SKM-1 (cell line): Measurements from ENCODE around the gene GTF3C5.
"Not testable (repeated sequence)": the region's sequence is repeated elsewhere in the genome, so short reads cannot be mapped to it uniquely, and the experiment has no call there.

Source experiments
- DNase-seq: peaks from one replicate; lab custom pipeline; 2025; ENCODE audit not compliant: unreplicated experiment; lab: John Stamatoyannopoulos, UW

Gene GTF3C5

DNA sequence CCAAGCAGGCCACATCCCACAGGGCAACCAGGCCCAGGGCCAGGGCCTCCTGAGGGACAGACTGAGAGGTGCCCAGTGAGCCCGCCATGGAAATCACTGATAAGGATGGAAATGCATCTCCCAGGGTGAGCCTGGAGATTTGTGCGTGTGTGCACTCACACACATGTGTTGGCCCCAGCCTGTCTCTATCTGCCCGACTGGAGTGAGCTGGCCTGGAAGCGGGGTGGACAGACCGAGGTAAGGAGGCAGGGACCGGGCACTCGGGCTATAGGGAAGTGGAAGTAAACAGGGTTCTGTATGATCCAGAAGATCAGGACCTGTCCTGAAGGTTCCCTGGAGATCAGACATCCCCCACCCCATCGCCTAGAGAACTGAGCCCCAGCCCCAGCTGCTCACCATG is 34.9 kb upstream of the GTF3C5 start:
- no peak for DNase-seq

DNA sequence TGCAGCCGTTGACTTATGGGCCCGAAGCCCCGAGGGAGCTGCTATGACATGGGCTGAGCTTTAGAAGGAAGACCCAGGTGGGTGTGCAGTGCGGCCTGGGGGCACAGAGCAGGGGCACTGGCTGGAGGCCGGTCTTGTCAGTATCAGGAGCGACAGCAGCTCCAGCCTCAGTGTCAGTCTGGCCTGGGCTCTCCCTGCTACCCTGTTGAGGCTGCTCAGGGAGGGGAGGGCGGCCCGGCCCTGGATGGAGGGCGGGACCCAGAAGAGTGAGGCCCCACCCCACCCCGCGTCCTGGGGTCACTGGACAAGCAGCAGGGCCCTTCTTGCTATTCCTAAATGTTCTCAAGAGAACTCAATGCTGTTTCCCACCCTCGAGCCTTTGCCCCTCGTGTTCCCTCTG is 34.3 kb upstream of the GTF3C5 start:
- no peak for DNase-seq

DNA sequence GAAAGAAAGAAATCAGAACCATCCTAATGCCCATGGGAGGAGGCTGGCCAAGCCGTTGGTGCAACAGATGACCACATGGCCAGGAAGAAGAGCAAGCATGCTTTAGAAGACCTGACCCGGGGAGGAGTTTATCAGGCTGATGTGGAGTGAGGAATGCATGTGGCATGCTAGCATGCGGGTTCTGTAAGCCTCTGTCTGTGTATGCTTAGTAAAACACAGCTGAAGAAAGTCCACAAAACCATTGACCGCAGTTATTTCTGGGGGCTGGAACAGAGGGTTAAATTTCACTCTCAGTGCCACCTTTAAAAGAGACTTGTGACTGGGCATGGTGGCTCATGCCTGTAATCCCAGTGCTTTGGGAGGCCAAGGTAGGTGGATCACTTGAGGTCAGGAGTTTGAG is 33.2 kb upstream of the GTF3C5 start:
- no peak for DNase-seq

DNA sequence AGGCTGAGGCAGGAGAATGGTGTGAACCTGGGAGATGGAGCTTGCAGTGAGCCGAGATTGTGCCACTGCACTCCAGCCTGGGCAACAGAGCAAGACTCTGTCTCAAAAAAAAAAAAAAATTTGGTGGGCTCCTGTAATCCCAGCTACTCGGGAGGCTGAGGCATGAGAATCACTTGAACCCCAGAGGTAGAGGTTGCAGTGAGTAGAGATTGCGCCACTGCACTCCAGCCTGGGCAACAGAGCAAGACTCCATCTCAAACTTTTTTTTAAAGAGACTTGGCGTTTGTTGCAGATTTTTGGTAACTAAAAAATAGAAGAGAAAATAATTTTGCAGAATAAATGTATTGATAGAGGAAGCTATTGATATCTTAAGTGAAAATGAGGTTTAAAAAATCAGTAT is 32.6 kb upstream of the GTF3C5 start:
- DNase-seq, result not testable (repeated sequence)

DNA sequence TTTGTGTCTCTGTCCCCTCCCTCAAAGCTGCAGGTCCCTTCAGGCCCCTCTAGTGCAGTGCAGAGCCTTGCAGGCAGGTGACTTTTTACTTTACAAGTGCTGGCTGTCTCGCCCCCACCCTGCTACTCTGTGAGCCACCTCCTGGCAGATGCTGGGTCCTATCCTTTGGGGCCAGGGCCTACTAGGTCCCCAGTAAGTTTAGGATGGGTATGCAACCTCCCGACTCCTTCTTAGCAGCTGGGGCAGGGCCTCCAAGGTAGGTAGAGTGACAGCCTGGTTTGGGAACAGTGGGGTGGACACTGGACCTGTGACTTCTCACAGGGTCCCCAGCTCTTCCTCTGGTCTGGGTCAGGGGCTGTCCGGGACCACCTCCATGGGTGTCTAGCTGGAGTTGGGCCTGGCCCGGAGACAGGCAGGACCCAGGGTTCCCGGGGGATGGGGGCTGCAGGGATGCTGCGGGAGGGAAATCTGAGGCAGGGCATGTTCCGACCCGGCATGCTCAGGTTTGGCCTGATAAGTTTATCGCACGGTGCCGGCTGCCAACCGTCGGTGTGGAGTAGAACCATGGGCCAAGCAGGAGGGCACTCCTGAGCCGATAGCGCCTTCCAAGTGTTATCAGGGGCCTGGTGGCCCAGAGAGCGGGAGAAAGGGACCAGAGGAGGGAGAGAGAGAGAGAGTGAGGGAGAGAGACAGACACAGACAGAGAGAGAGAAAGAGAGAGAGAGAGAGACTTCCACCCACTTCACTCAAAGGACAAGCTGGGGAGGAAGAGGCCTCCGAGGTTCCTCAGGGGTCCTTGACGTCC is 31.8 kb upstream of the GTF3C5 start:
- DNase-seq, result no peak

DNA sequence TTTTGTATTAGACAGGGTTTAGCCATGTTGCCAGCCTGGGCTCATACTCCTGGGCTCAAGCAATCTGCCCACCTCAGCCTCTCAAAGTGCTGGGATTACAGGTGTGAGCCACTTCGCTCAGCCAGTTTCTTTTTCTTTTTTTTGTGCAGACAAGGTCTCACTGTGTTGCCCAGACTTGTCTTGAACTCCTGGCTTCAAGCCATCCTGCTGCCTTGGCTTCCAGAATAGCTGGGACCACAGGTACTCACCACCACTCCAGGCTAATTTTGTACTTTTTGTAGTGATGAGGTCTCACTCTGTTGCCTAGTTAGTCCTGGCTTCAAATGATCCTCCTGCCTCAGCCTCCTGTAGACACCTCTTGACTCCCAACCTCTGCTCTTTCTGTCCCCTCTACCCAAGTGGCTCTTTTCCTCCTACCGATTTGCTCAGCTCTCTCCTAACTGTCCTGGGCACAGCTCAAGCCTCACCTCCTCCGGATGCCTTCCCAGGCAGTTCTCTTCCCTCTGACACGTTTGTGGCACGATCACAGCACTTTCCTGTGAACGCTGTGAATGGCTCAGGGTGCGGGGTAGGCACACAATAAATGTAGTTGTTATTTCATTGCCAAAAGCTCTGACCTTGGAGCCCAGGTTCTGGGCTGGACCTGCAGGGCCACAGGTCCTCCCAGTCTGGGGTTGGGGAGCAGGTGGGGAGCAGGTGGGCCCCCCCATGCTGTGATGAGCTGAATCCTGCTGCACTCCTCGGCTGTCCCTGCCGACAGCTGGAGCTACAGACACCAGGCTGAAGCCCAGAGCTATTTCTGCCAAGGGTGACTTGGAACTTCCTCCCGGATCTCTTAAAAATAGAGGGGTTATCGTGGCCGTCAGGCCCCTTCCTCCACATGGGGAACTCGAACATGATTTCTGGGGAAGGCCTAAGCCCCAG is 28.4 kb upstream of the GTF3C5 start:
- DNase-seq, result no peak

DNA sequence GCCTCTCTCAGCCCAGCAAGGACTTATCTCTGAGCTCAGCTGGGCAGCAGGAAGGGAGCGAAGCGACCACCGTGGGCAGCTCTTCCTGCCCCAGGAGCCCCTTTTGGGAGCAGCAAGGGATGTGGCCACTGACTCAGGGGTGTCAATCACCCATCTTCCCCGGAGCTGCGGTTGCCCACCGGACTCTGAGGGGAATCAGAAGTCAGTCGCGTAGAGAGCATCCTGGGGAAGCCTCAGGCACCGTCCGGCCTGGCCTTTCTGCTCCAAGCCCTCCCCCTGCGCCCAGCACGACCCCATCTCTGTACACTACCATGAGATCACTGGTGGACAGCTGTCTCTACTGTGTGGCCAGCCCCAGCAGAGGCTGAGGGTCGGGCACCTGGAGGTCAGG is 27.7 kb upstream of the GTF3C5 start:
- DNase-seq, result no peak

DNA sequence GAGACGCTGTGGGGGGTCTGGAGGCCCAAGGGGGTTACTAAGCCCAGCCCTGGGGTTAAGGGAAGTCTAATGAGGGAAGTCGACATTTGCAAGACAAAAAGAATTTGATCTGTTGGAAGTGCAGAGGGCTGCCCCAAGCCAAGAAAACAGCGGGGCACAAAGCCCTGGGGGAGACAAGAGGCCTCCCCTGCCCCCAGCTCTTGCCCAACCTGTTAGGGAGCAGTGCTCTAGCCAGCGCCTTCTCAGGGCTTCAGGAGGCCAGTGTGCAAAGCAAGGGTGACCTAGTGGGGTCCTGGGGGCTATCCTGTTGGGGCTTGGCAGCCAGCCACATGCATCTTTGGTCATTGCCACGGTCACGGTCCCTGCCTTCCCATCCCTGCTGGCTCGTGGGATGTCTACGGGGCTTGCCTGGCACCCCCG is 27.1 kb upstream of the GTF3C5 start:
- DNase-seq, result no peak

DNA sequence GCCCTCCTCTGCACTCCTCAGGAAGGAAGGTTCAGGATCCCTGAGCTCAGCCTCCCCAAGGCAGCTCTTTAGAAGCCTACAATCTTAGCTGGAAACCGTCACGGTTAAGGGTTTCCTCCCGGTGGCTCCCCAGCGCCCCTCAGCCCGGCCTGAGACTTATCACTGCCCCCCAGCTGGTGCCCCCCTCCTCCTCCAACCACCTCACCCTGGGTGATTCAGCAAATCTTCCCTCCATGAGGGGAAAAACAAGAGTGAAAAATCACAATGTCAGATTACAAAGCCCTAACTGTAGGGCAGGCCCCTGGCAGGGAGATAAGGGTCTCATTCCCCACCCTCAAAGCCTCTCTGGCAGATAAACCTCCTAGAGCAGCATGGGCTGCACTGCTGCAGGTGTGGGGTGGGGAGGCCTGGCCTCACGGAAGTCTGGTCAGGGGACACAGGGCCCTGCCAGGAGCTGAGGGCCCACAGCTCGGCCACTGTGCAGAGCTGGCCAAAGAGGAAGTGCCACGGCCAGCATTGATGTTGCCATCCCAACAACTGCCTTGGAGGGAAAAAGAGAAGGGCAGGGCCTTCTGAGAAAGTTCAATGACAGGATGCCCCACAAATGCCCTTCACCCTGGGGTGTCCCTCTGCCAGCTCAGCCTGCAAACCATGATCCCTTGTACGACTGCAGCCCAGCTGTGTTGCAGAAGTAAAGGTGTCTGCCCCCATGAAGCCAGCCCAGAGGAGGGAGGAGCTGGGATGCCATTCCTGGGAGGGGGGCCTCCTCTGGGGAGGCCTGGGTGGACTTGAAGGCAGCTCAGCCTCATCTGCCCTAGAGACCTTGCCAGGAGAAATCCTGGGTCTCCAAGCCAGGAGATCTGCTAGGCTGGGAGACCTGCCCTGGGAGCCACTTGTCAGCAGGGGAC is 26.5 kb upstream of the GTF3C5 start:
- DNase-seq, result peak; percentile 11

DNA sequence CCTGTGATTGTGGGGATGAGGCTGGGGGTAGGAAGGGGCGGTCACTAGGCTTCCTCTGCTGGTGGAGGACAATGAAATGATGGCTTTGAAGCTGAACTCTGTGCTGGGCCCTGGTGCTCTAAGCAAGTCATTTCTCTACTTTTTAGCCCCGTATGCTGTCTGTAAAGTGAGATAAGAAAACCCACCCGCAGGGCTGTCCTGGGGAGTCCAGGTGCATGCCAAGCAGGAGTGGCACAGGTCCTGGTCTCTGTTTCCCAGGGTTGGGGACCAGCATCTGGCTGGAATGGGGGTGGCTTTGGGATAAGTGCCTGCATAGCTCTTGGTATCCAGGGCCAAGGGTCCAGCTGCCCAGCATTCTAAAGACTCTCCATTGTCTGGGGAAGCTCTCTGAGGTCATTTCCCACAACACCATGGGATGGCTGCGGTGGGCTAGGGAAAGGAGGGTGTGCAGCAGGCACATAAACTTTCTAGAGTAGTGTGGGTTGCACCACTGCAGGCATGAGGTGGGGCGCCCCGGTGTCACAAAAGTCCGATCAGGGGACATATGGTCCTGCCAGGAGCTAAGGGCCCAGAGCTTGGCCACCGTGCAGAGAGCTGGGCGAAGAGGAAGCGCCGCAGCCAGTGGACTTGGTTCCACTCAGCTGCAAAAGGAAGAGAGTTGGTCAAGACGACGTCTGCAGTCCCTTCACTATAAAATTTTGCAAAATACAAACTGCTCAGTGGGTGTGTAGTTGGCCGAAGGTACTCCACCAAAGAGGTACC is 25.6 kb upstream of the GTF3C5 start:
- DNase-seq, result no peak

DNA sequence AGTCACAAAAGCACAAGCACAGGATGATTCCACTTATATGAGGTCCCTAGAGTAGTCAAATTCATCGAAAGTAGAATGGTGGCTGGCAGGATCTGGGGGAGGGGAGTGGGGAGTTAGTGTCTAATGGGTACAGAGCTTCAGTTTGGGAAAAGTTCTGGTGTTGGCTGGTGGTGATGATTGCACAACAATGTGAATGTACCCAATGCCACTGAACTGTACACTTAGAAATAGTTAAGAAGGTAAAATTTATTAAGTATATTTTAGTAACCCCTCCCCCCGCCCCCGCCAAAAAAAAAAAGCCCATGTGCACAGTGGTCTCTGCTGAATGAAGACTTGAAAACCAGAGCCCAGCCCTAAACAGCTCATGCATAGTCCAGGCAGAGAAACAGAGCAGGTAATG is 24.8 kb upstream of the GTF3C5 start:
- DNase-seq, result no peak

DNA sequence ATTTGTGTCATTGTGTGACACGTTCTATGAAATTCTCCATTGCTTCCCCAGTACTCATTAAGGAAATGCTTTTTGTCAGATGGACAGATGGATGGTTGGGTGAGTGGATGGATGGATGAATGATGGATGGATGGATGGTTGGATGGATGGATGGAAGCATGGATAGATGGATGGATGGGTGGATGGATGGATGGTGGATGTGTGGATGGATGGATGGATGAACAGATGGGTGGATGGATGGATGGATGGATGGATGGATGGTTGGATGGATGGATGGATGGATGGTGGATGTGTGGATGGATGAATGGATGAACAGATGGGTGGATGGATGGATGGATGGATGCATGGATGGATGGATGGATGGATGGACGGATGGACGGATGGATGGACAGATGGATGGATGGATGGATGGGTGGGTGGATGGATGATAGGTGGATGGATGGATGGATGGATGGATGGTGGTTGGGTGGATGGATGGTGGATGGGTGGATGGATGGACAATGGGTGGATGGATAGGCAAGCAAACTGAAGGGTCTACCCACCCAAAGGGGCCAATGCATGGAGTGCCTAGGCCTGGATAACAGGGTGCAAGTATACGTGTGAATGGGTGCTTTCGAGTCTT is 24.0 kb upstream of the GTF3C5 start:
- no peak for DNase-seq

DNA sequence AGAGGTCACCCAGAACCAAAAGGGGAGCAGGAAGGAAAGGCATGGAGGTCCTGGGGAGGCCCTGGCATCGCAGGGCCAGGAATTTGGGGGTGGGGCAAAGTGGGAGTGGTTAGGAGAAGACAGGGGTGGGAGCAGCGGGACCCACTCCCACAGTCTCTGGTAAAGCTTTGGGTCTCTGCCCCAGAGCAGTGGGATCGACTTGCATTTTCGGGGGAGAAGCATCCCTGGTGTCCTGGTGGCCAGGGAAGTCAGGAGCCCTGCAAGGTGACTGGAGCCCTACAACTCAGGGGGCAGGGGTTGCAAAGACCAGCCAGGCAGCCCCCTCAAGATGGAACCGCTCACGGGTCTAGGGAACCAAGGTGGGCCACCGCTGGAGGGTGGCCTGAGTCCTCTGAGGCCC is 22.4 kb upstream of the GTF3C5 start:
- DNase-seq, result no peak

DNA sequence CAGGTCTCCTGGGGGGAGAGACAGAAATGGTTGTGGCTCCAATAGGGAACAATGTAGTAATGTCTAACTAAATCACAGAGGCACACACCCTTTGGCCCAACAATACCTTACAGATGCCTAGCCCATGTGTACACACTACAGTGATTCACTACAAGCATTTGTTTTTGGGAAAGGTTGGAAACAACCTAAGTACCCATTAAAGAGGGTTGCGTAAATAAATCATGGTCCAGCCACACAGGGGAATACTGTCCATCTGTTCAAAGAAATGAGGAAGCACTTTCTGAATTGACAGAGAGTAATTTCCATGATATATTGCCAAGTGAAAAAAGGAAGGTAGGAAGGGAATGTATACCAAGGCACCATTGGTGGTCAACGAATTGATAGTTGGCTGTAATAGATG is 22.0 kb upstream of the GTF3C5 start:
- no peak for DNase-seq

DNA sequence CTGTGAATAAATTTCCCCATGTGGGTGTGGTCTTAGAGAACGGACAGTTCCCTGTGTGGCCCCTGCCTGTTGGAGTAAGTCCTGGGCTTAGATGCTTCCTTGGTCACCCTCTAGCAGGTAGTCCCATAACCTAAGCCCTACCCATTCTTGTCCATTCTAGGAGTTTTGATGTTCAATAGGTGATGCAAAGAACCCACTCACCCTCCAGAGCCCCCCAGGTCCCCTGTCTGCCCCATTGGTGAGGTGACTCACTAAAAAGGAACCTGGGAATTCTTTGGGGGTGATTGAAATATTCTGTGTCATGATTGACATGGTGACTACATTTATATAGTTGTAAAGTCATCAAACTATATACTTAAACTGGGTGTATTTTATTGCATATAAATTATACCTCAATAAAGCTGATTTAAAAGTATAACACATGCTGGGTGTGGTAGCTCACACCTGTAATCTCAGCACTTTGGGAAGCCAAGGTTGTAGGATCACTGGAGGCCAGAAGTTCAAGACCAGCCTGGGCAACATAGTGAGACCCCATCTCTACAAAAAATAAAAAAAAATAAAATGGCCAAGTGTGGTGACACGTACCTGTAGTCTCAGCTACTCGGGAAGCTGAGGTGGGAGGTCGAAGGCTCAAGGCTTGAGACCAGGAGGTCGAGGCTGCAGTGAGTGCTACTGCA is 20.8 kb upstream of the GTF3C5 start:
- DNase-seq, result no peak

DNA sequence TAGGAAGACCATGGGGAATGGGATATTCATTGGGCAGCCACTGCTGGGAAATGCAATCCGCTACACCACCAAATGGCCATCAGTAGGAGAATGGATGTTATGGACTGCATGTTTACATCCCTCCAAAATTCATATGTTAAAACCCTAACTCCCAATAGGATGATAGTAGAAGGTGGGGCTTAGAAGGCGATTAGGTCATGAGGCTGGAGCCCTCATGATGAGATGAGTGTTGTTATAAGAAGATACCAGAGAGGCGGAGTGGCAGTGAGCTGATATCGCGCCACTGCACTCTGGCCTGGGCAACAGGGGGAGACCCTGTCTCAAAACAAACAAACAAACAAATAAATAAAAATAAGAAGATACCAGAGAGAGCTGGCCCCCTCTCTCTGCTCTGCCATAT is 16.1 kb upstream of the GTF3C5 start:
- DNase-seq, result no peak

DNA sequence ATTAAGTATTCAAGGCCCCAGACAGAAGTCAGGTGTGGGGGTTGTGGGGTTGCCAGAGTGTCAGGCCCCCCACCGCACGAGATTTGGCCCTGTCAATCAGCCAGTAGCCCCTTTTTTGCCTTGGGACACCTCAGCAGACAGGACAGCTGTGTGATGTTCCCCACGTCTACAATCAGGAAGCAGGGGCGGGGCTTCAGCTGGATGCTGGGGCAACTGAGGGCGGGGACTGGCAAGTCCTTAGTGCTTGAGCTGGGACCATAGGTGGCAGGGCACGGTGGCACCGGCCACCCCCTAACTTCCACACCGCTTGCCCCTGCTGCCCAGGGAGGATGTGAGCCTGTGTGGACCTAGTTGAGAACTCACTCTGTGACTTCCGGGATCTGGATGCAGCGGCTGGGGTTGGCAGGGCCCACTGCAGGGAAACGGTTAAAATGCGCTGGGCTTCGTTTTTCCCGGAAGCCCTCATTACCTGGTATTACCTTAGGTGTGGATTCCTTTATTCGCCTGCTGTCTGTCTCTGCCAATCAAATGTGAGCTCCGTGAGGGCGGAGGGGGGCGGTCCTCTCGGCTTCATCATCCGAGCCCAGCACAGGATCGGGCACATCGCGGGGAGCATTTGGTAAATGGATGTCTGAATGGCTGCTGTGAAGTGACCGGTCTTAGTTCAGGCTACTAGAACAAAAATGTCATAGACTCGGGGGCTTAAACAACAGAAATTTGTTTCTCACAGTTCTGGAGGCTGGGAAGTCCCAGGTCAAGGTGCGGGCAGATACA is 7.5 kb upstream of the GTF3C5 start:
- DNase-seq, result no peak

DNA sequence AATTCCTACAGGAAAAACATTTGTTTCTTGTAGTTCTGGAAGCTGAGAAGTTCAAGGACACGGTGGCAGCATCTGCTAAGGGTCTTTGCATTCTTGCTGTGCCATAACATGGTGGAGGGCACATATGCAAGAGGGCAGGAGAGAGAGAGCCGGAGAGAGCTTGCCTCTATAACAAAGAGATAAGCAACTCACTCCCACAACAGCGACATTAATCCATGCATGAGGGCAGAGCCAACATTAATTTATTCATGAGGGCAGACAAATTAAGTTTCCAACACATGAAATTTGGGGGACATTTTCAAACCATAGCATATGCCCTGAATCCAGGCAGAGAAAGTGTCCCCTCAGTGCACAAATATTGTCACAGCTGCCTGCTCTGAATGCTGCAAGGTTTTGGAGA is 4.4 kb upstream of the GTF3C5 start:
- no peak for DNase-seq

DNA sequence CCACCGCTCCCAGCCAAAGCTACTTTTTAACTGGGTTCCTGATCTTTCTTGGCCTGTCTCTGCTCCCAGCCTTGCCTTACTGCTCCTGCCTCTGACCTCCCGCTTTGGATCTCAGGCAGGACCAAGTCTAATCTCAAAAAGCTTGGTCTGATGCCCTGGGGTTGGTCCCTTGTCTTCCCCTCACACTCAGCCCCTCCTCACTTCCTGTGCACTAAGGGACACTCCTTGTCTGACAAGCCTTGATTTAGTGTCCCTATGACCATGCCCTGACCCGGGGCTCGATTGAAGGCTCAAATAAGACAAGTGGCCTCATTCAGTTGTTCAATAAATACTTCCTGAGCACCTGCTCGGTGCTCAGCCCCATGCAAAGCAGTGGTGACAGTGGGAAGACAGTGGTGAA is 3.7 kb upstream of the GTF3C5 start:
- DNase-seq, result no peak
